GM19035 (cell line): Measurements from ENCODE around the gene MLKL.

Source experiments
- ATAC-seq: cut with Tn5 transposase; IDR thresholded peaks from one replicate; pipeline ENCODE4 v1.9.1; 2021; ENCODE audit not compliant: unreplicated experiment

The MLKL gene

DNA sequence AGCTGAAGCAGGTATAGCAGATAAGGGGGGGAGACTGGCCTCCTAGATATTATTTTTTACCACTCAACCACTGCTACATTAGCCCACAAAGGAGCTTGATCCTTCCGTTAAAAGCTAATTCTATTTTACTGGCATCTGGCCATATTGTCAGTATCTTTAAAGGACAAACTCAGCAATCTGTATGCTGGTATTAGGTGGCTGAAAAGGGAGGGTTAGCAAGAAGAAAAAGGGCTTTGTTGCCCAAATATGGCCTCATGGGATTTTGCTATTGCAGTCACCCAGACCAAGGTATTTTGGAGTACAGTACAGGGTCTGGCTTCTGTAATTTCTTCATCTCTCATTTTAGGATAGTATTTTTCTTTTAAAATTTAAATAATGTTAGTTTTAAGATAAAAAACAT lies 48.4 kb downstream of the MLKL start:
- no peak for ATAC-seq

DNA sequence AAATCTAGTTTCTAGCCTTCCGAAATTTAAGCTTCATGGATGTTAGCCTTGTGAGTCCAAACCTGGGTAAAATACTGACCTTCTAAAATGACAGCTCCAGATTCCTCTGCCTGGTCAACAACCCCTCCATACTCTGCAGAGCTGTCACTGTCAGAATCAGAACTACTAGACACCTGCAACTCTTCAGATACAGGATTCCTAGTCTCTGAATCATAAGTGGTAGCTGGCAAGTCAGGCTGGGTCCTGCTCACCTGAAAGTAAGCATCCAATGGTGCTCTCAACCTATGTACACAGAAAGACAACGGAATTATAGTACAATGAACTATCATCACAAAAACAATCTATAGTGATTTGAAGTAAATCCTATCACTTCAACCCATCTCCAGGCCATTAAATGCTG lies 48.8 kb downstream of the MLKL start:
- ATAC-seq = no peak

DNA sequence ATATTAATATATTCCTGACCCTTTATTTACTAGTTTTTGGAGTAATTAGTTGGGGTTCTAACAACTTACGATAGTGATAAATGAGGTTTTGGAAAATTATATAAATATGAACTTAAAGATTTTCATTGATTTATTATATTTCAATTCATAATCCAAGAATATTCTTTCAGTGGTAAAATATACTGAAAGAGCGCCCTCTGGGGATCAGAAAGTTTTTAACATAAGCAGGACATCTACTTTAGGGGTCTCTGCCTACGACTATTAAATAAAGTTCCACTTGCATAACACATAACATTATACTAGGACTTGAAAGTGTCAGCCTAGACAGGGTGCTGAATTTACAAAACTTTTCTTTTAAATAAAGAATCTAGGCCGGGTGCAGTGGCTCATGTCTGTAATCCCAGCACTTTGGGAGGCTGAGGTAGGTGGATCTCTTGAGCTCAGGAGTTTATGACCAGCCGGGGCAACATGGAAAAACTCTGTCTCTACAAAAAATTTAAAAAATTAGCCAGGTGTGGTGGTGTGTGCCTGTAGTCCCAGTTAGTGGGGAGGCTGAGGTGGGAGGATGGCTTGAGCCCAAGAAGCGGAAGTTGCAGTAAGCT lies 49.6 kb downstream of the MLKL start:
- no peak for ATAC-seq

DNA sequence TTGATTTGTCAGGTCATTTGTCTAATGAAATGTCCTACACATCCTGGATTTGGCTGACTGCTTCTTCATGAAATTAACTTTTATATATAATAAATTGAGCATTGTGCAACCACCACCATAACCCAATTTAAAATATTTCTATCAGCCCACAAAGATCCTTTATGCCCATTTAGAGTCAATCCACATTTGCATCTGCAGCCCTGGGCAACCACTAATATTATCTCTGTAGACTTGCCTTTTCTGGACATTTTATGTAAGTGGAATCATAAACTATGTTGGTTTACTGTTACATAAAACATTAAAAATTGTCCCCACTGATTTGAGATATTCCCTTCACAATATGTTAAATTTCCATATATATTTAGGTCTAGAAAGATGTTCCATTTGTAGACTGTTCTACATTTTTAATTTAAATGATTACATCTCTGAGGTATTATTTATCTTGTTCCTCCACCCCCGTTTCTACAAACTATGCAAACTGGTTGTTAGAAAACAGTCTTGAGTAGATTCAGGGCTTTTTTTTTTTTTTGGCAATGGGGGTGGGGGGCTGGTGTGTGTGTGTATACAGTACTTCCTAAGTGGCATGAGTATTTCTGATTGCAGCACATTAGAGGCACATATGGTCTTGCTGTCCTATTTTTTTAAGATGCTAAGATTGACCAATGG lies 50.7 kb downstream of the MLKL start:
- no peak for ATAC-seq

DNA sequence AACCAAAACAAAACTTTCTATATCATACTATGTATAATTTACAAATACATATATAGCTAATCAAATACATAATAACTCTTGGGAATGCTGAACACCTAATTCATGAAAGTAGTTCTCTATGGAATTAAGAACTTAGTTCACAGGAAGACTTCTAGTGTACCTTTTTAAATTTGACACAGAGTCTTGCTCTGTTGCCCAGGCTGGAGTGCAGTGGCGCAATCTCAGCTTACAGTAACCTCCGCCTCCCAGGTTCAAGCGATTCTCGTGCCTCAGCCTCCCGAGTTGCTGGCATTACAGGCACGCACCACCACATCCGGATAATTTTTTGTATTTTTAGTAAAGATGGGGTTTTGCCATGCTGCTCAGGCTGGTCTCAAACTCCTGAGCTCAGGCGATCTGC lies 58.7 kb downstream of the MLKL start:
- ATAC-seq = no peak

DNA sequence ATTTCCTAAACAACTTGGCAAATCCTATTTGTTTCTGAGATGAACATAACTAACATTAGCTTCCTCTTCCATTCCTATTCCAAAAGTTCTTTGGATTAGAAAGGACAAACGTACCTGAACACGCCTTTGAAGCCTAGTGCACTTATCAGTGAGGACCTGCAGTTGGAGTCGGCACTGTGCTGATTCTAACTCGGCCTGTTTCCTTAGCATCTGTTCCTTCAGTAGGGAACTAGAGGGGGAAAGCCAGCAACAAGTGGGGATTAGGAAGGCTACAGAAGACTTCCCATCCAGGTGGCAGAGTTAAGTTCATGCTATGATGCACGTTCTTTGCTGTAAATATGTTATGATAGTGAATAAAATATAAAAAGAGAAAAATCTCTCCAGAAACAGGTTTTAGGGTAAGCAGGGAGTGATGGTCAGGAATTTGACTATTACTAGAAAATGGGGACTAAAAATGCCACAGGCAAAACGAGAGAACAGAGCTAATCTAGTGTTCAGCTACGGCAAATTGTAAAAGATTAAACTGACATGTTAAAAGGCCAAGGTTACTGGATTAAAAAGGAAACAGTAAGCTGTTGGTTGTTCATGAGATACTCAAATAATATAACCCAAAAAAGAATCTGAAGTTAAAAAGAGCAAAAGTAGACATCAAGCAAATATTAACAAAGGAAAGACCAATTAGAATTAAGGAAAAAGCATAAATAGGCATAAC lies 62.8 kb downstream of the MLKL start:
- ATAC-seq = no peak

DNA sequence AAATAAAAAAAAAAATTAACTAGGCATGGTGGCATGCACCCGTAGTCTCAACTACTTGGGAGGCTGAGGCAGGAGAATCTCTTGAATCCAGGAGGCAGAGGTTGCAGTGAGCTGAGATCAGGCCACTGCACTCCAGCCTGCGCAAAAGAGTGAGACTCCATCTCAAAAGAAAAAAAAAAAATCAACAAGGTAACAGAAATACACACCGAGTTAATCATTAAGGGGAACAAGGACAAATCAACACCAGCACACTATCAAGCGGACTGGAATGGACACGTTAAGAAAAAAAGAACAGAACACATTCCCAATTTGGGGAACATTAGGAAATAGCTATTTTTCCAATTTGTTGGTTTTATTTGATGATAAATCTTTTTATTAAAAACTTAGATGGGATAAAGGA lies 65.4 kb downstream of the MLKL start:
- no peak for ATAC-seq

DNA sequence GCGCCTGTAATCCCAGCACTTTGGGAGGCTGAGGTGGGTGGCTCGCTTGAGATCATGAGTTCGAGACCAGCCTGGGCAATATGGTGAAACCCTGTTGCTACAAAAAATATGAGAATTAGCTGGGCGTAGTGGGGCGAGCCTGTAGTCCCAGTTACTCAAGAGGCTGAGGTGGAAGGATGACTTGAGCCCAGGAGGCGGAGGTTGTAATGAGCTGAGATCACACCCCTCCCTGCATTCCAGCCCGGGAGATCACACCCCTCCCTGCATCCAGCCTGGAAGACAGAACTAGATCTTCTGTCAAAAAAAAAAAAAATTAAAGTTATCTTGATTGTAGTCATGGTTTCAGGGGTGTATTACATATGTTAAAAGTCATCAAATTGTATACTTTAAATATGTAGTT lies 67.0 kb downstream of the MLKL start:
- no peak for ATAC-seq

DNA sequence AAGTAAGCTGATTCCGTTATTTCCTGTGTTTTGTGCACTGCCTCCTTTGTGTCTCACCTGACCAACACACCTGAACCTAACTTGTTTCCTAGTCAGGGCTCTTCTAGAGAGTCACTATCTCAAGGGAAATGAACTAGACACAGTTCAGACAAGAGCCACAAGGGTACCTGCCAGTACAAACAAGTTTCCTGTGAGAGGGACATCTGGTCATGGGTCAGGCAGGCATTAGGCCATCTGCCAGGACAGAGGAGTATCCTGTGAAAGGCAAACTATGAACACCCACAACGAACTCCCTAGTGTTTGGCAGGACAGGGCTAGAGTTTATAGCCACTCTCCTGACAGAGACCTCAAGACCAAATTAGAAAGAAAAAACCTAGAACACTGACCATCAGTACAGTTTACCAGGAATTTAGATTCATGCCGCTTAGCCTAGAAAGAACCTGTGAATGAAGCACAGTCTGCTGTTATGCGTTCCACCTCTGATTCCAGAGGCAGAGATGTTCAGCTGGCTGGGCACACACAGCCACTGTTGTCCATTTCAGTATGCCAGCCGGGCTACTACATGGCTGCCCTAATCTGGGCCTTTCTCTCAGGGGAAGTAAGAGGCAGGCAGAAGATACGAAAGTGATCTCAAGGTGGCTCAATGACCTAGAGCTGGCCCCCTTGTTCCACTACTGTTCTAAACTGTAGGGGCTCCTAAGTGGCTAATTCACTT lies 73.0 kb downstream of the MLKL start:
- no peak for ATAC-seq

DNA sequence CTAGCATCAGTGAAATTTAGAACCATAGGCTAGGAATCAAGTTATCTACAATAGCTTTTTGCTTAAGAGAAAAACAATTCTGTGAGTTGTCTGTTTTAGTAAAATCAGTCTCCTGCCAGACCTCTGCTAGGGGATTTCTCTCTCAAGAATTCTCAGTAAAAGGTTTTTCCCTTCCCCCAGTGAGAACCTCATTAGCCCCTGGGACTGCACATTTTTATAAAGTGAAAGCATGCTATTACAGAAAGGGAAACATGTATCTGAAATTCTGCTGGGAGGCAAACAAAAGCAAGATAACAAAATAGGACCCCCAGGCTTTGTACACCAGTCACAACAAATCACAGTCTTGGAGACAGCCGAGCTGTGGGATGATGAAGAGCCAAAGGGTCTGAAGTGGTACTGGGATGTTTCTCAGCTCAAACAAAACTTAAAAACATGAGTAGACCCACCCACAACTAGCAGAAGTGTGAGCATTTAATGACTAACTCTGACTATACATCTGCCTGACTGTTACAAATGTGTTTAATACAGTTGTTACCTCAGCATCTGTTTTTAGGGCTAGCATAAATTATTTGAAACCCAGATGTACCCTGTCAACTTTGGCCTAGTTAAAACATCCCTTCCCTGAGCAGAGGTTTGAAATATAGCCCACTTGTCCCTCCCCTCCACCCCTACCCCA lies 73.8 kb downstream of the MLKL start:
- no peak for ATAC-seq

DNA sequence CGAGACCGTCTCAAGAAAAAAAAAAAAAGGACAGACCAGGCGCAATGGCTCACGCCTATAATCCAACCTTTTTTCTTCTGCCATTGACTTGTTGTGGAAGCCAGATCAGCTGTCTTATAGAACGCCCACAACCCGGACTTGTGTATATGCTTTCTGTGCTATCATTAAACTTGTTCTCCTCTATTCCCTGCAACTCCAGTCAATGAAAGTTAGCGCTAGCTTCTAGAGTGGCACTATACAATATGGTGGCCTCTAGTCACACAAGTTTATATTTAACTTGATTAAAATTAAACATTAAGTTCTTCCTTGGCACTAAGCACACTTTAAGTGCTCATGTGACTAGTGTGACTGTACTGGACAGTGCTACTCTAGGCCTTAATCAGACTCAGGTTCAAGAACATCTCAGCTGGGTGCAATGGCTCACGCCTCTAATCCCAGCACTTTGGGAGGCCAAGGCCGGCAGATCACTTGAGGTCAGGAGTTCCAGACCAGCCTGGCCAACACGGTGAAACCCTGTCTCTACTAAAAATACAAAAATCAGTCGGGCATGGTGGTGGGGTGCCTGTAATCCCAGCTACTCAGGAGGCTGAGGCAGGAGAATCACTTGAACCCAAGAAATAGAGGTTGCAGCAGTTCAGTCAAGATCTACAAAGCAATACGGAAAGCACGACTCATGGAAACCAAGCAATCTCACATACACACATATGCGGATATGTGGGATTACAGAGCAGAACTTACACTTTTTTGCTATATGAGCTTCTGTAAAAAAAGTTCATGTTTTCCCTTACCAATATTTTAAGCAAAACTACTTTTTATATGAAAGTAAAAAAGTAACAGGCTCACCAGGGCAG lies 74.9 kb downstream of the MLKL start:
- no peak for ATAC-seq

DNA sequence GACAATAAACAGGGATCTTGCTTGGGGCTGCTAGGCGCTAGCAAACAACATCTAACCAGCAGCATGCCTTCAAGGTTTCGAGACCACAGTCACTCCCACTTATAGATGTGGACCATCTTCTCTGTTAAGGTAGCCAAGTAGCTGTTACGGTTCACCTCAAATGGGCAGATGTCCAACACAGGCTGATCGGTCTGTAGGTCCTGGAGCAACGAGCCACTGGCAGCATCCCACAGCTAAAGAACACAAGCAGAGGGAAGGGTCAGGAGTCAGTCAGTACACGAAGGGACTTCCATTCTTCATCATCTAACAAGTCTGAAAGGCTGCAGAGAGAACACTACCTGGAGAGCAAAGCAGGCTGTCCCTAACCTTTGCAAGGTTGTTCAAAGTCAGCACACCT lies 76.8 kb downstream of the MLKL start:
- ATAC-seq = no peak

DNA sequence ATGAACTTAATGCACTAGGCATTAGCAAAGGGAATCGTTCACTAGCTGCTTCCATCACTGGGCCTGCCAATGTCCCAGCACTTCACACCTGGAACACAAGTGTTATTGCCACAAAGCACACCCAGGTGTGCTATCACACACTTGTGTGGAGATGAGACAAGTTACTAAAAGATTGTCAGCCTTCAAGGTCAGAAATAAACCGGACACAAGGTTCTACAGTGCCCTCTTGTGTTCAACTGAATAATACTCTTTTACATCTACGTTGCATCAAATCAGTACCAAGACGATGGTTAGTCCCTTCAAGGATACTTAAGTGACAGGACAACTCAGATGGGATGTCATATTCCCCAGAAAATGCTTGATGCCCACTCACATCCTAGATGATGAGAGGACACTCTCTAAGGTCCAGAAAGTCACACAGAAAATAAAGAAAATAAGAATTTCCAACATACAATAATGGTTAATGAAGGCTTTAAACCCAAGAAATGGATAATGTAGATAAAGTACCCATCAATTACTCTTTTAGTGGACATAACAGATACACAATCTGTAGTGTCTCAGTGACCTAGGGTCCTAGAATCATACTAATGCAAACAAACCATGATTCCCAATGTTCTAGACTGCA lies 77.3 kb downstream of the MLKL start:
- ATAC-seq = no peak

DNA sequence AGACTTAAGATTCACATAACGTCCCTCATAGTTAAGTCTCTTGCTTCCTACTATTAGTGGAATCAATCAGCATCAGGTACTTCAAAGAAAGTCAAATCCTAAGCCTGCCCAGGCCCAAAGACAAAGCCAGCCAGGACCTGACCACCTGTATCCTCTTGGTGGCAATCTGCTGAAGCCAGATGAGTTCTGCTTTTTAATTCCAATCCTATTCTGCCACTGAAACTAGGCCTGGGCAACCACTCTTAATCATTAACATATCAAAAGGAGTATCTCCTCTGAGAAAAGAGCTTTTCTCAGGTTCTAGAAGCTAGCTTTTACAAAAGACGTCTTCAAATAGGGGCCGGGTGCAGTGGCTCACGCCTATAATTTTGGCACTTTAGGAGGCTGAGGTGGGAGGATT lies 78.7 kb downstream of the MLKL start:
- ATAC-seq = no peak
